NCI-H1694 (cell line): ENCODE data around the gene PLIN1.

Experiments
- DNase-seq: peaks from one replicate; lab custom pipeline; 2025; lab: John Stamatoyannopoulos, UW

The PLIN1 gene

GRCh38 chr15:89672221-89673164 is 6.7 kb downstream of the PLIN1 start:
- DNase-seq = no peak

GRCh38 chr15:89671687-89672086 is 7.5 kb downstream of the PLIN1 start:
- no peak for DNase-seq

GRCh38 chr15:89670971-89671560 is 8.1 kb downstream of the PLIN1 start:
- DNase-seq = no peak

GRCh38 chr15:89669941-89670340 is 9.2 kb downstream of the PLIN1 start:
- DNase-seq = no peak

- DNase-seq = no peak
Observed at GRCh38 chr15:89669309-89669865, 9.8 kb downstream of the PLIN1 start.

GRCh38 chr15:89668171-89668570 is 11.0 kb downstream of the PLIN1 start:
- DNase-seq = no peak

- DNase-seq = no peak
Observed at GRCh38 chr15:89667706-89667960, 11.5 kb downstream of the PLIN1 start.

- no peak for DNase-seq
Observed at GRCh38 chr15:89666858-89667705, 12.1 kb downstream of the PLIN1 start.

- DNase-seq = no peak
Observed at GRCh38 chr15:89666184-89666857, 12.8 kb downstream of the PLIN1 start.

GRCh38 chr15:89665449-89666181 is 13.6 kb downstream of the PLIN1 start:
- DNase-seq = no peak

- no peak for DNase-seq
Observed at GRCh38 chr15:89664441-89665350, 14.5 kb downstream of the PLIN1 start.

- DNase-seq = no peak
Observed at GRCh38 chr15:89662893-89663626, 16.1 kb downstream of the PLIN1 start.

- no peak for DNase-seq
Observed at GRCh38 chr15:89660556-89660955, 18.6 kb downstream of the PLIN1 start.

- DNase-seq = no peak
Observed at GRCh38 chr15:89659295-89659694, 19.9 kb downstream of the PLIN1 start.

GRCh38 chr15:89657686-89658200 is 21.4 kb downstream of the PLIN1 start:
- no peak for DNase-seq

GRCh38 chr15:89656116-89656815 is 22.9 kb downstream of the PLIN1 start:
- no peak for DNase-seq

- no peak for DNase-seq
Observed at GRCh38 chr15:89654847-89655805, 24.0 kb downstream of the PLIN1 start, which contains the start of gene KIF7. TSS of gene KIF7 (minus strand) at chr15:89655467. CDS start at chr15:89652930, 2,537 bp downstream.
